Skeletal muscle satellite cell (primary cell): Measurements from ENCODE around the gene HPCAL1.

Experiments
- H3K27me3 ChIP-seq: 2 replicates; pipeline ENCODE4 v1.7.0; 2013; ENCODE audit warnings: low read length; ENCODE audit not compliant: control insufficient read depth, insufficient read depth
- H3K36me3 ChIP-seq: 2 replicates; pipeline ENCODE4 v1.7.0; 2013; ENCODE audit warnings: mild to moderate bottlenecking, control low read depth, low read length; ENCODE audit not compliant: insufficient read depth
- H3K4me1 ChIP-seq: 2 replicates; pipeline ENCODE4 v1.7.0; 2013; ENCODE audit warnings: low read length; ENCODE audit not compliant: control insufficient read depth, insufficient read depth
- H3K4me2 ChIP-seq: 2 replicates; pipeline ENCODE4 v1.7.0; 2013; ENCODE audit warnings: mild to moderate bottlenecking, low read length
- H3K4me3 ChIP-seq: 2 replicates; pipeline ENCODE4 v1.7.0; 2013; ENCODE audit warnings: low read length
- H3K9ac ChIP-seq: 2 replicates; pipeline ENCODE4 v1.7.0; 2013; ENCODE audit warnings: mild to moderate bottlenecking, low read depth, low read length, moderate library complexity
- H3K9me3 ChIP-seq: replicated peaks from 2 replicates; pipeline ENCODE4 v1.7.0; 2013; ENCODE audit warnings: mild to moderate bottlenecking, control low read depth, low read length

HPCAL1 gene

DNA sequence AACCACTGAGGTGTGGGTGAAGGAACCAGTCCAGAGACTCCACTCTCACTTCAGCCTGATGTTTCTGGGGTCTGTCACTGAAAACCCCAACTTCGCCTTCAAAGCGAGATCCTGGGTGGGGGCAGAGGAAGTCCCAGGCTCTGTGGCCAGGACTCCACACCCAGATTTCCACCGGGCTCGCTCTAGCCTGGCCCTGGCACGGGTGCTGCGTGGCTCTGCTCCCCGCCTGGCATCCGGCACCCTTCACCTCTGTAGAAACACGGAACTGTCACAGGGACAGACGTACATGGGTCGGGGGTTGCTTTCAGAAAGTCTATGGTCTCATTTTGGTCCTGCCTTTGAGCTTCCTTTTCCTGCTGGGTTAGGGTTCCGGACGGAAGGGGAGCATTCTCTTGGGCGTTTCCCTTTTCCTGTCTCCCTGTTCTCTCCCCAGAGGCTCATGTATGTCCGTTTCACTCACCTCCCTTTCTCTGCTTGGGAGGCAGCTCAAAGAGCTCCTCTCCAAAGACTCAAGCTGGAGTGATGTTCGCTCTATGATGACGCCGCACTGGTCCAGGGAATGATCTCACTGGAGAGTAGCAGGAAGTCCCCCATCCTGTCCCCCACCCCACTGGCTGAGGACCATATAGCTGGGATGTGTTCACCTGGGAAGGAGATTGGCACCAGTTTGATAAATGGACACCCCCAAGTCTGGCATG lies 103.9 kb downstream of the HPCAL1 start:
- Histone ChIP-seq H3K4me3 (peak overlapping the region; percentile 32), H3K27me3 (no peaks in the 10 kb centered on the region), H3K4me1 (peaks cover 78% of the 10 kb centered on the region), H3K9me3 (no peaks in the 10 kb centered on the region), H3K9ac (peak overlapping the region; percentile 76), H3K36me3 (peaks cover 8% of the 10 kb centered on the region), H3K4me2 (peak overlapping the region; percentile 57)

DNA sequence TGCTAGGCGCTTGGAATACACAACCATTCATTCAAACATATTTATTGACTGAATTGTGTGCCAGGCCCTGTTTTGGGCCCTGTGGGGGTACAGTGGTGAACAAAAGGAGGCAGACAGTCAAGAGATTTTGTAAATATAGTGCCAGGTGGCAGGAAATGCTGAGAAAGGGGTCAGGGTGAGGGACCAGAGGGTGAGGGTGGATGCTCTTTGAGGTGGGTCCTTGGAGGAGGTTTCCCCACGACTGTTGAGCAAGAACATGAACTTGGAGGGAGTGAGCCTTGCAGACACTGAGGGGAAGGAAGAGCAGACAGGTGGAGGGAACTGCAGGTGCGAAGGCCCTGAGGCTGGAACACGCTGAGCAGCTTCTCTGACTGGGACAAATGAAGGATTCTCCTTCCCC lies 104.7 kb downstream of the HPCAL1 start:
- peaks cover 12% of the 10 kb centered on the region for H3K36me3 ChIP-seq
- H3K9me3 ChIP-seq: no peaks in the 10 kb centered on the region
- H3K27me3 ChIP-seq: no peaks in the 10 kb centered on the region
- H3K4me2 ChIP-seq: peak overlapping the region; percentile 50
- H3K4me1 ChIP-seq: peaks cover 73% of the 10 kb centered on the region
- peak overlapping the region; percentile 76 for H3K9ac ChIP-seq
- no peak overlapping the region for H3K4me3 ChIP-seq

DNA sequence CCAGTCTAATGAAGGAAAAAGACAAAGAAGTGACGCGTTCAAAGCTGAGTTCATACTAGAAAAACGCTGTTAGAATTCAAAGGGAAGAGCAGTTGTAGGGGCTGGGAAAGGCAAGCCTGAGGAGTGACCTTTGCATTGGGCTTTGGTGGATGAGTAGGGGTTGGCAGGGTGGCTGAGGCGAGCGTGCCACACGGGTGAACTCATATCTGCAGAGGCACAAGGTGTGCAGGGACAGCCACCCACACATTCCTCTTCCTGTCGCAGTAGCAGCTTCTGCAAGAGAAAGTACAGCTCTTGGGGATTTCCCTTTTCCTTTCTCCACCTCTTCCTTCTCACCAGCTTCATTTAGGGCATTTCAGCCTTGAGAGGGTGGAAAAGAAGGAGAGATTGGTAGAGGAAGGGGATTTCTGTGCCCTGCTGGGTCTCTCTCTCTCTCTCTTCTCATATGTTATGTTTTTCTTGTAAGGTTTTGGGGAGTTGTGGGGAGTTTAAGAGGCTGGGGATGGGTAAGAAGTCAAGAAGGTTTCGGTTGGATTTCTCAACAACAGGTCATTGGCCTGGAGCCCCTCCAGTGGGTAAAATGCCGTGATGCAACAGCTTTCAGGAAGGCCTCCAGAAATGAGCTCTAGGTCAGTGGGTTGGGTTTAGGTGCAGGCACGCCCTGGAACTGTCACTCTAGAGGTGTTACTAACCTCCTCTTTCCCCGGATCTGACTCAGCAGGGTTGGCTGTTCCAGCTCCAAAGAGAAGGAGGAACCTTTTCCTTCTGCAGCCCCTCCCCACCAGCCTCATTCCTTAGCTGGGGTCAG lies 105.3 kb downstream of the HPCAL1 start:
- peak overlapping the region; percentile 76 for H3K9ac ChIP-seq
- H3K4me1 ChIP-seq: peaks cover 67% of the 10 kb centered on the region
- peak overlapping the region; percentile 50 for H3K4me2 ChIP-seq
- no peaks in the 10 kb centered on the region for H3K9me3 ChIP-seq
- no peak overlapping the region for H3K4me3 ChIP-seq
- H3K36me3 ChIP-seq: peaks cover 18% of the 10 kb centered on the region
- H3K27me3 ChIP-seq: no peaks in the 10 kb centered on the region

DNA sequence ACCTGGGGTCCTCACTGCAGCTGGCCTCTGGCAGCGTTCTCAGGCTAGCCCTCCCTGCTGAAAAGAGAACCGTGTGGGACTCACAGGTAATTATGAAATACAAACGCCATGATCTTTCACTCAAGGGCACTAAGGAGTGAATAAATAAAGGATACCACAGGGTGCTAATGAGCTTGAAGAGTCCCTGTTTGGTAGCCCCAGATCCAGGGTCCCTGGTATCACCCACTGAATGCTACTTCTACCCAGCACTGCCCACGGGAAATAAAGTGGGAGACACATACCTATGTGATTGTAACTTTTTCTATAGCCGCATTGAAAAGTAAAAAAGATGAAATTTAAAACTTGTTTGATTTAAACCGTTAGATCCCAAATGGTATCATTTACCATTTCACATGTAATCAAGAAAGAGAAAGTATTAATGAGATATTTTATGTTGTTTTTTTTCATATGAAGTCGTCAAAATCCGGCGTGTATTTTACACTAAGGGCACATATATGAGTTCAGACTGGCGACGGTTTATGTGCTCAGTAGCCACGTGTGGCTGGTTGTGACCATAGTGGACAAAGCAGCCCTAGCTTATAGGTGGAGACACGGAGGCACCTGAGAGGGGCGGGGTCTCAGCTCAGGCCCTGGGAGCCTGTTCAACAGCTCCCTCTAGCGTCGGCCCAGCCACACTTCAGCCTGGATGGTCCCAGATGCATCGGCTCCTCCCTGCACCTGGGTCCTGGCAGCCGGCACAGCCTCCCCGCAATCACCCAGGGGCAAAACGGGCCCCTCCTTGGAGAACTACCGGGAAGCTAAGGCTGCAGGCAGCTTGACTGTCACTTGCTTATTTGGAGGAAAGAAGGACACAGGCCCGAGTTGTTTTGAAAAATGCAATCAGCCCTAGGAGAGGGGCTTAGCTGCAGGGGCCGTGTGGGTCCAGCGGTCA lies 106.2 kb downstream of the HPCAL1 start:
- no peak overlapping the region for H3K4me3 ChIP-seq
- no peaks in the 10 kb centered on the region for H3K27me3 ChIP-seq
- peaks cover 73% of the 10 kb centered on the region for H3K4me1 ChIP-seq
- H3K36me3 ChIP-seq: peaks cover 18% of the 10 kb centered on the region
- H3K4me2 ChIP-seq: peak overlapping the region; percentile 50
- H3K9ac ChIP-seq: peak overlapping the region; percentile 76
- no peaks in the 10 kb centered on the region for H3K9me3 ChIP-seq

DNA sequence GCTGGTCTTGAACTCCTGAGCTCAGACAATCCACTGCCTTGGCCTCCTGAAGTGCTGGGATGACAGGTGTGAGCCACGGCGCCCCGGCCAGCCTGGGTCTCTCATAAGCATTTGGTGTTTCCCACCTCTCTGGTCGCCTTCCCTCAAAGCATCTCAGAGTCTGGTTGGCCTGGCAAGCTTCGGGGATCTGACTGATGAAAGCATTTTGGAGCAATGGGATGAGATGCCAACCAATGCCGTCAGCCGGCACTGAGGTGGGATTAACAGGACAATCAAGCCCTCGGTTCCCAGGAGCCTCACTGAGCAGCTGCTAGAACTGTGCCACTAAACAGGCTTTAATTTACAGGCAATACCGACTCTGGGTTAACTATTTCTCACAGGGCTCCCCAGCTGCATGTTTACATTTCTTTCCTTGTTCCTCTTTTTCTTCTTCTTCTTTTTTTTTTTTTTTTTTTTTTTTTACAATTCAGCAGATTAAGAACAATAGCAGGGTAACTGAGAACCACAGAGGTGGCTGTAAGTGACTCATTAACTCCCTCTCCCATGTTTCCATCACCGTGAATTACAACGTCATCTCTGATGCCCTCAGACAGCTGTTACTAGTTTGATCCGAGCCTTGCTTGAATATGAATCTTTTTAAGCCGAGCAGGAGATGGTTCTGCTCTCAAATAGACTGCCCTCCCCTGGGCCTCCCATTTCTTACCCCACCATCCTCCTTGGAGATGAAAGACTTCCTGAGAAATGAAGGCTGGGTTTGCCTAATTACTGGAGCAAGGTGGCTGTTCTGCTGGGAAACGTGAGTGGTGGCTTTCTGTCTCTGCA lies 107.5 kb downstream of the HPCAL1 start:
- Histone ChIP-seq H3K36me3 (peaks cover 18% of the 10 kb centered on the region), H3K9me3 (no peaks in the 10 kb centered on the region), H3K9ac (peak overlapping the region; percentile 32), H3K4me1 (peaks cover 66% of the 10 kb centered on the region), H3K4me2 (peak overlapping the region; percentile 25), H3K4me3 (no peak overlapping the region), H3K27me3 (no peaks in the 10 kb centered on the region)

DNA sequence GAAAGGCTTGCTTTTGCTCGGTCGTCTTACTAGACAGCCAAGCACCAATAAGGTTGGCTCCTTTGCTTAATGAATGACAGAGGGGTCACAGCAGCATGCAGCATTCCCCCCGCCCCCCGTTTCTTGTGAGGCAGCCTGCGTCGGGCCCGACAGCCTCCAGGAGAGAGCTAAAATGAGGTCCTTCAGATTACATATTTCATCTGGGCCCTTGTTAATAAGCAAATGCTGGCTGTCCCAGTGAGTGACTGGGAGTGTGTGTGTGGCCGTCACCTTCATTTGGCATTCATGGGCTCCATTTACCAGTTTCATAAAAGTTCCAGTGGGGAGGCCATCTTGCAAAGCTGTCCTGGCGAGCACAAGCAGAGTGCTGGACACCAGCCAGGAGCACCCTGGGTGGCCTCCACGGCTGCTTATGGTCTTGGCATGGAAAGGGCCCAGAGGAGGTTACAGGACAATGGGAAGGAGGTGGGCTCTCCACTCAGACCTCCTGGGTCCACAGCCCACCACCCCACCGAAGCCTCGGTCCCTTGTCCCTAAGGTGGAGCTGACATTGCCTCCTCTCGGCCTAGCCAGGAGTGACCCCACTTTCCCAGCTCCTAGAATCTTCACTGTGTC lies 108.2 kb downstream of the HPCAL1 start:
- Histone ChIP-seq H3K36me3 (peaks cover 24% of the 10 kb centered on the region), H3K4me1 (peaks cover 60% of the 10 kb centered on the region), H3K4me2 (peak overlapping the region; percentile 25), H3K4me3 (no peak overlapping the region), H3K9me3 (no peaks in the 10 kb centered on the region), H3K9ac (peak overlapping the region; percentile 32), H3K27me3 (no peaks in the 10 kb centered on the region)

DNA sequence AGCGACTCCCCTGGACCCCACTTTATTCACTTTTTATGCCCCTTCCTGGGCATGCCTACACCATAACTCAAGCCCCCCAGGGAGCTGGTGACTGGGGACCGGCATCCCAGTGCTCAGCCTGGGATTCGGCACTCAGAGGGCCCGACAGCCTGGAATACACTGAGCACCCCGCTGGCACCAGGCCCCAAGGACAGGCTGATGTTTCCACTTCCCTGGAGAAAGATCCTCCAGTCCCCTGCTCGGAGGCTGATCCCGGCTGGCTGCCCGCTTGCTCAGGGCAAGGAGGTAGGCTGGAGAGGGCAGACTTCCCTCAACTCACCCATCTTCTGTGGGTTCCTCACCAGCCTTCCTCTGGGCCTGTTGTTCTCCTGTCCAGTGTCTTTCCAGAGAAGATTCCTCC lies 108.9 kb downstream of the HPCAL1 start:
- H3K9ac ChIP-seq: no peak overlapping the region
- H3K4me2 ChIP-seq: no peak overlapping the region
- peaks cover 23% of the 10 kb centered on the region for H3K36me3 ChIP-seq
- no peaks in the 10 kb centered on the region for H3K27me3 ChIP-seq
- H3K4me1 ChIP-seq: peaks cover 53% of the 10 kb centered on the region
- H3K9me3 ChIP-seq: no peaks in the 10 kb centered on the region
- H3K4me3 ChIP-seq: no peak overlapping the region

DNA sequence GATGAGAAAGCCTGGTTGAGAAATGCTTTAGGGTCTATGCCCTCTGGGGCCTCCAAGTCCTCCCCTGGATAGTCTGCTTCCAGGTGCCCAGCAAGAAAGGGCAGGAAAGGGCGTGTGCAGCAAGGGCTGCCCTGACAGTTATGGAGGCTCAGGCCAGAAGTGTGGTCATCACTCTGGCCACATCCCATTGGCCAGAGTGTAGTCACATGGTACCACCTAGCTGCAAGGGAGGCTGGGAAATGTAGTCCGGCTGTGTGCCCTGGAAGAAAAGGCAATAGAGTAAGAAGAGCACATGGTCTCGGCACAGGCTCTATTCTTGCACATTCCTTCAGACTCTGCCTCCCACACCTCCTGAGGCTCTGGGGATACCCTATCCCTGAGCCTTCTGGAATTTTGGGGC lies 109.7 kb downstream of the HPCAL1 start:
- Histone ChIP-seq H3K4me3 (no peak overlapping the region), H3K36me3 (peaks cover 23% of the 10 kb centered on the region), H3K27me3 (no peaks in the 10 kb centered on the region), H3K9me3 (no peaks in the 10 kb centered on the region), H3K4me2 (no peak overlapping the region), H3K4me1 (peaks cover 45% of the 10 kb centered on the region), H3K9ac (no peak overlapping the region)

DNA sequence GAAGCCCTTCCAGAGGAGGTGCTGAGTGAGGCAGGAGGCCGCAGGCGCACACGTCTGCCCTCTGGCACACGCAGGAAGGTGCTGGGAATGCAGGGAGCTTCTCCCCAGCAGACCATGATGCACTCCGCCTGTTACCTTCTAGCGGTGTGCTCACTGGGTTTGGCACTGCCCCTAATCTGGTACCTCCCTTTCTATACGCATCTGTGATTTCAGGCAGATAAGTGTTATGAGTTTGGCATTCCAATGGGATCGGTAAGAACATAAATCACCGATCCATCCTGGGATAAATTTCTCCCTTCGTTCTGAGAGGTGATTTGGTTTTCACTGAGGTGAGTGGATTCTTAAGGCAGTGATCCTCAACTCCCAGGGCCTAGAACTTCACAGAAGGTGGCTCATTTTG lies 110.8 kb downstream of the HPCAL1 start:
- H3K9me3 ChIP-seq: no peaks in the 10 kb centered on the region
- peaks cover 23% of the 10 kb centered on the region for H3K36me3 ChIP-seq
- no peak overlapping the region for H3K9ac ChIP-seq
- H3K4me3 ChIP-seq: no peak overlapping the region
- H3K4me2 ChIP-seq: no peak overlapping the region
- H3K27me3 ChIP-seq: no peaks in the 10 kb centered on the region
- H3K4me1 ChIP-seq: peaks cover 34% of the 10 kb centered on the region

DNA sequence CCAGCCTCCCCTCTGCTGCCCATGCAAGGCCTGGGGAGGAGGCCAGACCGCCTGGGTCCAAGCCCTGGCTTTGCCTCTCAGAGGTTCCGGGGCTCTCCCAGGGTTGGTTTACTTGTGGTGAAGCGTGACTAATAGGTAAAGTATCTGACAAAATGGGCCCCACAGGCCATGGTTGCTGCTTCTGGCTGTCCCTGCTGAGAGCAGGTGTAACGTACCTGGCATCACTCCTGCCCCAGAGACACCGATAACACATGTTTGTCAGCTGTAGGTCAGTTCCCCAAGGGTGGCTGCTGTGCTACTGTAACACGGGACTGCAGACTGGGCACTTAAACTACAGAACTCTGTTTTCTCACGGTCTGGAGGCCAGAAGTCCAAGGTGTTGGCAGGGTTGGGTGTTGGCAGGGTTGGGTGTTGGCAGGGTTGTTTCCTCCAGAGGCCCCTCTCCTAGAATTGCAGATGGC lies 111.3 kb downstream of the HPCAL1 start:
- Histone ChIP-seq H3K27me3 (no peaks in the 10 kb centered on the region), H3K4me3 (no peak overlapping the region), H3K9me3 (no peaks in the 10 kb centered on the region), H3K4me2 (no peak overlapping the region), H3K36me3 (peaks cover 23% of the 10 kb centered on the region), H3K4me1 (peaks cover 29% of the 10 kb centered on the region), H3K9ac (no peak overlapping the region)
